Activated CD8-positive, alpha-beta memory T cell treated with anti-CD3 and anti-CD28 coated beads, Interleukin-2, amount 10 ng/mL, durations not matched to agents 7 days and 5 days (primary cell): ENCODE measurements around the gene OR2Z1. TPM values are rescaled to one million over a fixed set of nuclear protein-coding genes. Genes with fewer than 3 reads are reported as not detected.

Experiments used
- ATAC-seq: fragments of 150-1000 bp; cut with Tn5 transposase; one replicate; pipeline ENCODE4 v1.10.0; 2021; ENCODE audit warnings: moderate library complexity
- CTCF ChIA-PET: fragments of 350-600 bp; sonication (Branson Sonifier 250); formaldehyde crosslinking; loops from one replicate; lab custom pipeline; 2021; ENCODE audit warnings: antibody characterized with exemption; lab: Charles Lee
- DNase-seq: peaks from one replicate; pipeline ENCODE4 v3.0.0-alpha.2; 2020
- H3K27ac Mint-ChIP-seq: one replicate; pipeline ENCODE4 v1.8.0; 2021; ENCODE audit warnings: mild to moderate bottlenecking, mixed read lengths
- H3K27me3 Mint-ChIP-seq: one replicate; pipeline ENCODE4 v1.8.0; 2021; ENCODE audit warnings: mixed read lengths
- H3K36me3 Mint-ChIP-seq: one replicate; pipeline ENCODE4 v1.8.0; 2021; ENCODE audit warnings: mild to moderate bottlenecking, mixed read lengths
- H3K4me1 Mint-ChIP-seq: one replicate; pipeline ENCODE4 v1.8.0; 2021; ENCODE audit warnings: mixed read lengths
- H3K4me3 Mint-ChIP-seq: one replicate; pipeline ENCODE4 v1.8.0; 2021; ENCODE audit warnings: mild to moderate bottlenecking, moderate library complexity, mixed read lengths
- H3K9me3 Mint-ChIP-seq: one replicate; pipeline ENCODE4 v1.8.0; 2022; ENCODE audit warnings: low read depth, mixed read lengths
- total RNA-seq, 2 experiments: library from RNA; stranded (reverse); gene quantifications; one replicate each; pipeline ENCODE4 v1.2.3, GENCODE V29; 2021

Gene OR2Z1
- total RNA-seq = not detected

DNA sequence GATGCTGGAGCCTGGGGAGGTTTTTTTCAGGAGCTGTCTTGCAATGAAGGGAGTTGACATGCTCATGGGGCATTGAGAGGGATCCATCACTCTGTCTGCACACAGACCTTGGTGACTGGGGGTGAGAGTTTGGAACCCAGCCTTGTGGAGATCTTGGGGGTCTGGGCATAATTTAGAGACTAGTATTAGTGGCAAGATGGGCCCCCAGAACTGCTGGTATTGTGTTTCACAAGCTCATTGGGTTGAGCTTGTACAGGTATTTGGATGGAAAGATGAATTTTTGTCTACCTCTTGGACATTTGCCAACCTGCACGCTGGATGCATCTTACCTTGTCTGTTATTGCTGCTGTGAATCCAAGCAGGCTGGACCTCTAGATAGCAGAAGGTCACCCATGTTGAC is at the start of gene OR2Z1:
OR2Z1 (plus strand) TSS at position 301 of the 400 bp plus-strand sequence. CDS start 9,395 bp downstream, outside the sequence.
- no peak within 1 kb of the TSS for H3K27ac Mint-ChIP-seq
- DNase-seq (no peak), ATAC-seq (no peak)
- CTCF ChIA-PET = interaction anchor here (0.8 kb wide), 1 partner anchor 141 kb away, joined by 3 read pairs; no protein-coding TSS in a partner anchor
- H3K27me3 Mint-ChIP-seq = peaks cover 11% of the 10 kb centered on the region
- no peaks in the 10 kb centered on the region for H3K4me1 Mint-ChIP-seq
- no peaks in the 10 kb centered on the region for H3K36me3 Mint-ChIP-seq
- H3K9me3 Mint-ChIP-seq = peaks cover 4% of the 10 kb centered on the region
- H3K4me3 Mint-ChIP-seq = no peak within 1 kb of the TSS

DNA sequence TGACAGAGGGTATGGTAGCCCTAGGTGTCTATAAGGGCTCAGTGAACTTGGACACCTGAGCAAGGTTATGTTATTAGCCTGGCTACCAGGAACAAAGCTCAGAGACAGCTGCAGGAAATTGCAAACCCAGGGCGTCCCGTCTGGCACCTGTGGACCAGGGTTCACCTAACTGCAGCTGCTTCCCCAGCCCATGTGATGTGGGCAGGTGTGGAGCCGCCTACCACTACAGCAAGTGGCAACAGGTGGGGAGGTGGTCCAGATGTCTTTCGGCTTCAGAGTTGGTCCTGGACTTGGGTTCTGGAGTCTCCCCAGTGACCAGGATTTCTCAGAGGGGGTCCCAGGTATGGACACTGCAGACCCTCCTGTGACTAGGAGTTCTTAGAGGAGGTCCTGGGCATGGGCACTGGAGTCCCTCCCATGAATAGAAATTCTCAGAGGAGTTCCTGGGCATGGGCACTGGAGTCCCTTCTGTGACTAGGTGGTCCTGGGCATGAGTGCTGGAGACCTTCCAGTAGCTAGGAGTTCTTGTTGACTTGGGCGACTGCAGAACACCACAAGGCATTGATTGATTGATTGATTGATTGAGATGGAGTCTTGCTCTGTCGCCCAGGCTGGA is 48.0 kb upstream of the OR2Z1 start:
- Mint-ChIP-seq H3K9me3 (peaks cover 8% of the 10 kb centered on the region), H3K27ac (no peak overlapping the region), H3K27me3 (peaks cover 18% of the 10 kb centered on the region), H3K4me1 (peaks cover 43% of the 10 kb centered on the region), H3K36me3 (peaks cover 10% of the 10 kb centered on the region), H3K4me3 (no peak overlapping the region)
- CTCF ChIA-PET = interaction anchor here (0.5 to 1.4 kb wide), 4 partner anchors 13 to 96 kb away, joined by 3 to 7 read pairs (median 4); partner anchors contain the start of gene MYO1F
- DNase-seq (no peak), ATAC-seq (no peak)

DNA sequence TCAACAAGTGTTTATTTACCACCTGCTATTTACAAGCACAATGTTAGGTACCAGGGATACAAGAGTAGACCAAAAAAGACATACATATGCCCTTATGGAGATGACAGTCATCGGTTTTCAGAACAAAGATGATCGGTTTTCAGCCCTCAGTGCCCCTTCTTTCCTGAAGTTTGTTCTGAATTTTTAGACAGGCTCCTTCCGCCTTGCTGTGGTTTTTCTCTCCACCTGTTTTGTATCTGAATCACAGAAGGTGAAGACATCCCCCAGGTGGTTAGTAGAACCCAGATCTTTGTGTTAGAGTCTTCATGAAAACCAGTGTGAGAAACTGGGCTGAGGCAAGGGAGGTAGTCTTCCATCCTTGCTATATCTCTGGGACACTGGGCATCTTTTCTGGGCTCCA is 46.4 kb upstream of the OR2Z1 start:
- H3K4me3 Mint-ChIP-seq = no peak overlapping the region
- H3K27ac Mint-ChIP-seq = no peak overlapping the region
- ATAC-seq (no peak), DNase-seq (no peak)
- H3K9me3 Mint-ChIP-seq = peaks cover 10% of the 10 kb centered on the region
- H3K4me1 Mint-ChIP-seq = peaks cover 30% of the 10 kb centered on the region
- CTCF ChIA-PET = interaction anchor here (2.1 kb wide), 1 partner anchor 18 kb away, joined by 9 read pairs; no protein-coding TSS in a partner anchor
- H3K36me3 Mint-ChIP-seq = peaks cover 4% of the 10 kb centered on the region
- H3K27me3 Mint-ChIP-seq = peaks cover 18% of the 10 kb centered on the region

GRCh38 chr19:8678244-8678807 is 43.1 kb upstream of the OR2Z1 start:
- H3K27me3 Mint-ChIP-seq = peaks cover 23% of the 10 kb centered on the region
- CTCF ChIA-PET = no interaction called here
- peaks cover 12% of the 10 kb centered on the region for H3K9me3 Mint-ChIP-seq
- H3K36me3 Mint-ChIP-seq = peaks cover 4% of the 10 kb centered on the region
- no peak overlapping the region for H3K27ac Mint-ChIP-seq
- no peak overlapping the region for H3K4me3 Mint-ChIP-seq
- no peak for DNase-seq
- ATAC-seq = no peak
- peaks cover 30% of the 10 kb centered on the region for H3K4me1 Mint-ChIP-seq

DNA sequence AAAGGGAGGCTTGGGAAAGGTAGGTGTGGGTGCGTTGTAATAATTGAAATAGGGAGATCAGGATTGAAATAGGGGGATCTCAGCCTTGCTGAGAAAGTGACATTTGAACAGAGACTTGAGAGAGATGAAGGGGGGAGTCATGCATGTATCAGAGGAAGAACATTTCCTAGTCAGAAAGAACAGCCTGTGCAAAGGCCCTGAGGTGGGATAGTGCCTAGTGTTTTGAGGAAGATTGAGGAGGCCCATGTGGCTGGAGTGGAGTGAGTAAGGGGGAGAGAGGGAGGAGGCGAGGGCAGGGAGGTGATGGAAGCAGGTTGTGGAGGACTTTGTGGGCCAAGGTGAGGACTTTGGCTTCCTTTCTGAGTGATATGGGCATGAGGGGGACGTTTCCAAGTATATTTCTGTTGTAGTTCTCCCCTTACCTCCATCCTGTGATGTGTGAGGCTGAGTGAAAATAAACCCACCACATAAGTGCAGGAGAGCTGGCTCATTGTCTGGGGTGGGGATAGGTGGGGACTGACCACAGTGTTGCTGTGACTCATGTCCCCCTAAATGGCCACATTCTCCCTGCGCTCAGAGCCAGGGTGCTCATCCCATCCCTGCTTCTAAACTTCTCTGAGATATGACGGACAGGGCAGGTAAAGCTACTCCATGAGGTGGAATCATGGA is 40.6 kb upstream of the OR2Z1 start:
- Mint-ChIP-seq H3K4me1 (peaks cover 35% of the 10 kb centered on the region), H3K36me3 (peaks cover 4% of the 10 kb centered on the region), H3K27ac (no peak overlapping the region), H3K27me3 (peaks cover 9% of the 10 kb centered on the region), H3K4me3 (no peak overlapping the region), H3K9me3 (peaks cover 12% of the 10 kb centered on the region)
- ATAC-seq (no peak), DNase-seq (no peak)
- CTCF ChIA-PET = interaction anchor here (0.6 to 1.0 kb wide), 2 partner anchors 10 to 13 kb away, joined by 3 to 4 read pairs; no protein-coding TSS in a partner anchor

GRCh38 chr19:8681345-8682029 is 39.9 kb upstream of the OR2Z1 start:
- CTCF ChIA-PET = no interaction called here
- H3K27ac Mint-ChIP-seq = no peak overlapping the region
- H3K9me3 Mint-ChIP-seq = peaks cover 12% of the 10 kb centered on the region
- DNase-seq (no peak), ATAC-seq (no peak)
- peaks cover 8% of the 10 kb centered on the region for H3K27me3 Mint-ChIP-seq
- peaks cover 35% of the 10 kb centered on the region for H3K4me1 Mint-ChIP-seq
- H3K36me3 Mint-ChIP-seq = peaks cover 4% of the 10 kb centered on the region
- H3K4me3 Mint-ChIP-seq = no peak overlapping the region

- Mint-ChIP-seq H3K27me3 (peaks cover 8% of the 10 kb centered on the region), H3K27ac (no peak overlapping the region), H3K4me1 (peaks cover 35% of the 10 kb centered on the region), H3K9me3 (peaks cover 12% of the 10 kb centered on the region), H3K4me3 (no peak overlapping the region), H3K36me3 (peaks cover 4% of the 10 kb centered on the region)
- no peak for DNase-seq
- CTCF ChIA-PET = interaction anchor here (1.1 kb wide), 1 partner anchor 20 kb away, joined by 3 read pairs; no protein-coding TSS in a partner anchor
- ATAC-seq = no peak
Measured at GRCh38 chr19:8682472-8682871, 39.0 kb upstream of the OR2Z1 start.

DNA sequence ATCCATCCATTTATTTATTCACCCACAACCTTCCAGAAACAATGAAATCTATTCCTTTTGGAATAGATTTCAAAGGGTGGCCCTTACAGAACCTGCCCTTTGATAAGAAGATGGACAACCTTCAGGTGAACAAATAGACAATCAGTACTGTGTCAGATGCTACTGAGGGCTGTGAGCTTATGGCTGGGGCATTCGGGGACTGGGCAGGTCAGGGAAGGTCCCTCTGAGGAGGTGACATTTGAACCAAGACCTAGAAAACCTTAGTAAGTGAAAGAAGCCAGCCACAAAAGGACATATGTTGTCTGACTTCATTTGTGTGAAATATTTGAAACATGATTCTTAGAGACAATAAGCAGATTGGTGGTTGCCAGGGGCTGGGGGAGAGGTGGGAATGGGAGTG is 38.5 kb upstream of the OR2Z1 start:
- peaks cover 35% of the 10 kb centered on the region for H3K4me1 Mint-ChIP-seq
- no peak overlapping the region for H3K4me3 Mint-ChIP-seq
- H3K27ac Mint-ChIP-seq = no peak overlapping the region
- H3K9me3 Mint-ChIP-seq = peaks cover 10% of the 10 kb centered on the region
- ATAC-seq (no peak), DNase-seq (no peak)
- peaks cover 4% of the 10 kb centered on the region for H3K36me3 Mint-ChIP-seq
- CTCF ChIA-PET = interaction anchor here (1.1 kb wide), 1 partner anchor 20 kb away, joined by 3 read pairs; no protein-coding TSS in a partner anchor
- peaks cover 8% of the 10 kb centered on the region for H3K27me3 Mint-ChIP-seq

GRCh38 chr19:8684001-8684902 is 37.2 kb upstream of the OR2Z1 start:
- H3K4me1 Mint-ChIP-seq = peaks cover 35% of the 10 kb centered on the region
- CTCF ChIA-PET = interaction anchor here (0.6 to 6.6 kb wide), 6 partner anchors 10 to 330 kb away, joined by 3 to 48 read pairs (median 4); no protein-coding TSS in a partner anchor
- no peak for DNase-seq
- ATAC-seq = no peak
- H3K36me3 Mint-ChIP-seq = no peaks in the 10 kb centered on the region
- H3K27me3 Mint-ChIP-seq = peaks cover 12% of the 10 kb centered on the region
- H3K27ac Mint-ChIP-seq = no peak overlapping the region
- H3K4me3 Mint-ChIP-seq = no peak overlapping the region
- H3K9me3 Mint-ChIP-seq = peaks cover 3% of the 10 kb centered on the region

DNA sequence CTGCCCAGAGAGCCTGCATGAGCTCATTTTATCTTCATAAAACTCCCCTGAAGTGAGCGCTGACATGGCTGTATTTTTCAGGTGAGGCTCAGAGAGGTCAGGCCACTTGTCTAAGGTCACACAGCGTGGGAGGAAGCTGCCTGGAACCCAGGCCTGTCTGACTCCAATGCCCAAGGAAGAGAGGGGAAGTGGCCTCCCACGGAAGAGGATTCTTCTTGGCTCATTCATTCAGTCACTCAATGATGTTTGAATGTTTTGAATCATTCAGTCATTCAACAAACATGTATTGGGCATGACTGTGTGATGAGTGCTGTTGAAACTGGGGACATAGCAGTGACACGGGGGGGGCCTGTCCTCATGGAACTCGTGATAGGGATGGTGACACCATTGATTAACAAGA is 34.9 kb upstream of the OR2Z1 start:
- CTCF ChIA-PET = interaction anchor here (0.7 to 6.6 kb wide), 5 partner anchors 8 to 106 kb away, joined by 3 to 48 read pairs (median 4); no protein-coding TSS in a partner anchor
- no peak overlapping the region for H3K4me3 Mint-ChIP-seq

GRCh38 chr19:8688930-8689329 is 32.5 kb upstream of the OR2Z1 start:
- H3K4me3 Mint-ChIP-seq = no peak overlapping the region
- H3K27me3 Mint-ChIP-seq = peaks cover 30% of the 10 kb centered on the region
- no peaks in the 10 kb centered on the region for H3K36me3 Mint-ChIP-seq
- CTCF ChIA-PET = interaction anchor here (1.2 to 6.6 kb wide), 3 partner anchors 34 to 108 kb away, joined by 4 to 48 read pairs (median 5); no protein-coding TSS in a partner anchor
- no peaks in the 10 kb centered on the region for H3K9me3 Mint-ChIP-seq
- DNase-seq = no peak
- ATAC-seq = no peak
- peaks cover 21% of the 10 kb centered on the region for H3K4me1 Mint-ChIP-seq
- no peak overlapping the region for H3K27ac Mint-ChIP-seq

More for the DNA sequence above, 34.9 kb upstream of the OR2Z1 start:
- no peak overlapping the region for H3K27ac Mint-ChIP-seq
- peaks cover 25% of the 10 kb centered on the region for H3K4me1 Mint-ChIP-seq
- DNase-seq (no peak), ATAC-seq (no peak)
- H3K36me3 Mint-ChIP-seq = no peaks in the 10 kb centered on the region
- peaks cover 3% of the 10 kb centered on the region for H3K9me3 Mint-ChIP-seq
- H3K27me3 Mint-ChIP-seq = peaks cover 19% of the 10 kb centered on the region
